Measurements from ENCODE around the gene IKZF3.

Gene IKZF3

DNA sequence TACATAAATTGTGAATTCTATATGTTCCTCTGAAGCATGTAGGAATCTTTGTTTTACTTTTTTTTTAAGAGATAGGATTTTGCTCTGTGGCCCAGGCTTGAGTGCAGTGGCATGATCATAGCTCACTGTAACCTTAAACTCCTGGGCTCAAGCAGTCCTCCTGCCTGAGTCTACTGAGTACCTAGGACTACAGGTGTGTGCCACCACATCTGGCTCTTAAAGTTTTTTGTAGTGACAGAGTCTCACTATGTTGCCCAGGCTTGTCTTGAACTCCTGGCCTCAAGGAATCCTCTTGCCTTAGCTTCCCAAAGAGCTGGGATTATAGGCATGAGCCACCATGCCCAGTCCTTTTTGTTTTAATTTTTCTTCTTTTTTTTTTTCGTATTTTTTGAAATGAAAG lies 25.3 kb downstream of the IKZF3 start:
- no peak for TF ChIP-seq CTCF (conservative IDR thresholded peaks at IDR 0.05; ENCODE audit: low read depth, low read length)
- DNase-seq (ENCODE audit: low read depth) = no peak
- no peak overlapping the region for H3K4me3 ChIP-seq (ENCODE audit: low read length)

DNA sequence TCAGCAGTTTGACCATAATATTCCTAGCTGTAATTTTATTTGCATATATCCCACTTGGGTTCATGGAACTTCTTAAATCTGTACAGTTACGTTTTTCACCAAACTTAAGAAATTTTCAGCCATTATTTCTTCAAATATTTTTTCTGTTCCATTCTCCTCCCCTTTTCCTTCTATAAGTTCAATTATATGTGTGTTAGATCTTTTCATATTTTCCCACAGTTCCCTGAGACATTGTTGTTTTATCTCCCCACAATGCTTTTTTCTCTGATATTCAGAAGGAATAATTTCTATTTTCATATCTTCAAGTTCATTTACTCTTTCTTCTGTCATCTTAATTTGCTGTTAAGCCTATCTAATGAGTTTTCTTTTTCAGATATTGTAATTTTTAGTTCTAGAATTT lies 26.1 kb downstream of the IKZF3 start:
- no peak overlapping the region for H3K4me3 ChIP-seq (ENCODE audit: low read length)
- no peak for TF ChIP-seq CTCF (conservative IDR thresholded peaks at IDR 0.05; ENCODE audit: low read depth, low read length)
- no peak for DNase-seq (ENCODE audit: low read depth)

- TF ChIP-seq CTCF (conservative IDR thresholded peaks at IDR 0.05; ENCODE audit: low read depth, low read length) = no peak
- no peak for DNase-seq (ENCODE audit: low read depth)
- H3K4me3 ChIP-seq (ENCODE audit: low read length) = no peak overlapping the region
Measured at GRCh38 chr17:39836117-39836516, 28.0 kb downstream of the IKZF3 start.

DNA sequence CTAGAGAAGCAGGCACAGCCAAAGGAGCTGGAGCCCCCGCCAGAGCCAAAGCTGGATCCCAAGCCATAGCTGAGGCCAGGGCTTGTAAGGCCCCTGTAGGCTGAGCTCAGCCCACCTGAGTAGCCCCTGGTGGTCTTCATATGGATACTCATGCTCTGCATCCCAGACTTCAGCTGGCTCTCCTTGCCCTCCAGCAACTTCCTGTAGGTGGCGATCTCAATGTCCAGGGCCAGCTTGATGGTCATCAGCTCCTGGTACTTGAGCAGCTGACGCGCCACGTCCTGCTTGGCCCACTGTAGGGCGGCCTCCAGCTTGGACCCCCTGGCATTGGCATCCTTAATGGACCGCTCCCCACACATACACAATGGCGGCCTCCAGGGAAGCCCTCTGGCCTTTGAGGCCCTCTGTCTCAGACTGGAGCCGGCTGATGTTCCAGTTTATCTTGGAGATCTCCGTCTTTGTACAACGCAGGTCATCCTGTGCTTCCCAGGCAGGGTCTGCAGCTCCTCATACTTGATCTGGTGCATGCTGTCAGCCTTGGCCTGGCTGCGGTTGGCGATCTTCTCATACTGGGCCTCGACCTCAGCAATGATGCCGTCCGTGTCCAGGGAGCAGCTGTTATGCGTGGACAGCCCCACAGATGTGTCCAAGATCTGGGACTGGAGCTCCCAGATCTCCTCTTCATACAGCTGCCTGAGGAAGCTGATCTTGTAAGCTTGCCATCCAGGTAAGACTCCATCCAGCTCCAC lies 28.9 kb downstream of the IKZF3 start:
- H3K4me3 ChIP-seq (ENCODE audit: low read length) = no peak overlapping the region
- no peak for DNase-seq (ENCODE audit: low read depth)
- no peak for TF ChIP-seq CTCF (conservative IDR thresholded peaks at IDR 0.05; ENCODE audit: low read depth, low read length)

- no peak for DNase-seq (ENCODE audit: low read depth)
- no peak overlapping the region for H3K4me3 ChIP-seq (ENCODE audit: low read length)
- no peak for TF ChIP-seq CTCF (conservative IDR thresholded peaks at IDR 0.05; ENCODE audit: low read depth, low read length)
Measured at GRCh38 chr17:39834017-39834416, 30.1 kb downstream of the IKZF3 start.

DNA sequence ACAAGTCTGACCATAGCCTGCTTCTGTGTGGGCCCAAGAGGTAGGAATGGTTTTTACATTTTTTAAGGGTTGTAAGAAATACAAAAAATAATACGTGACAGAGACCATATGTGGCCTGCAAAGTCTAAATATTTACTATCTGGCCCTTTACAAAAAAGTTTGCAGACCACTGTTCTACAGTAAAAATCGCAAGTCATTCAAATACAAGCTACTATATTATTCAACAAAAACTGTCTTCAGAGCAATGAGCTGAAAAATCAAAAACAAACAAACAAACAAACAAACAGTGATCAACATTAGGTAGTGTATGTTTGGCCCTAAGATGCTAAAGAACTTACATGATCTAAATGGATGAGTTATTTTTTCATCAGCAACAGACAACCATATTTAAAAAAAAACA lies 32.5 kb downstream of the IKZF3 start:
- H3K4me3 ChIP-seq (ENCODE audit: low read length) = no peak overlapping the region
- TF ChIP-seq CTCF (conservative IDR thresholded peaks at IDR 0.05; ENCODE audit: low read depth, low read length) = no peak
- no peak for DNase-seq (ENCODE audit: low read depth)

- no peak overlapping the region for H3K4me3 ChIP-seq (ENCODE audit: low read length)
- TF ChIP-seq CTCF (conservative IDR thresholded peaks at IDR 0.05; ENCODE audit: low read depth, low read length) = no peak
- DNase-seq (ENCODE audit: low read depth) = no peak
Measured at GRCh38 chr17:39828443-39828842, 35.7 kb downstream of the IKZF3 start.

All from retinal pigment epithelial cell (primary cell).